Fibroblast of pulmonary artery (primary cell): ENCODE results near the gene ASIC2.

ENCODE experiments used
- DNase-seq: peaks from one replicate; pipeline ENCODE4 v3.0.0-alpha.2; 2010; ENCODE audit warnings: low read depth
- H3K4me3 ChIP-seq: replicated peaks from 2 replicates; pipeline ENCODE4 v1.5.1; 2011; ENCODE audit warnings: low read depth, mild to moderate bottlenecking, control low read depth, low read length, moderate library complexity
- CTCF ChIP-seq: IDR thresholded peaks from 2 replicates; pipeline ENCODE4 v1.5.1; 2011; ENCODE audit warnings: mild to moderate bottlenecking, control low read depth, low read length, inconsistent platforms; ENCODE audit errors: missing control alignments

Gene ASIC2

GRCh38 chr17:33240362-33240761 lies 52.7 kb downstream of the ASIC2 start:
- no peak overlapping the region for H3K4me3 ChIP-seq
- DNase-seq, result no peak
- TF ChIP-seq CTCF, result no peak

- DNase-seq, result no peak
- no peak for TF ChIP-seq CTCF
- no peak overlapping the region for H3K4me3 ChIP-seq
Observed at GRCh38 chr17:33239702-33240101, 53.4 kb downstream of the ASIC2 start.

GRCh38 chr17:33234930-33235685 lies 58.0 kb downstream of the ASIC2 start:
- peak; percentile 83 for DNase-seq
- TF ChIP-seq CTCF, result no peak
- H3K4me3 ChIP-seq, result no peak overlapping the region

- TF ChIP-seq CTCF, result no peak
- DNase-seq, result no peak
- H3K4me3 ChIP-seq, result no peak overlapping the region
Observed at GRCh38 chr17:33234233-33234632, 58.9 kb downstream of the ASIC2 start.

GRCh38 chr17:33233811-33234177 lies 59.3 kb downstream of the ASIC2 start:
- no peak overlapping the region for H3K4me3 ChIP-seq
- DNase-seq, result no peak

GRCh38 chr17:33229499-33229898 lies 63.6 kb downstream of the ASIC2 start:
- DNase-seq, result no peak
- H3K4me3 ChIP-seq, result no peak overlapping the region
- no peak for TF ChIP-seq CTCF

More at GRCh38 chr17:33233811-33234177, 59.3 kb downstream of the ASIC2 start:
- no peak for TF ChIP-seq CTCF

- no peak for DNase-seq
- TF ChIP-seq CTCF, result no peak
- no peak overlapping the region for H3K4me3 ChIP-seq
Observed at GRCh38 chr17:33229028-33229427, 64.1 kb downstream of the ASIC2 start.
